GM12878 (cell line): ENCODE measurements around the gene ZNF83.

Source experiments
- BMI1 ChIP-seq: fragments of 450-650 bp; IDR thresholded peaks from 2 replicates; pipeline ENCODE4 v1.6.1; 2016; ENCODE audit warnings: mild to moderate bottlenecking, moderate library complexity, borderline replicate concordance
- CHD2 ChIP-seq: IDR thresholded peaks from 2 replicates; pipeline ENCODE4 v1.6.1; 2011; ENCODE audit warnings: low read depth, low read length, improper control_type of control experiment, borderline replicate concordance
- CHD4 ChIP-seq: fragments of 200-600 bp; sonication (generic); IDR thresholded peaks from 2 replicates; pipeline ENCODE4 v1.6.1; 2016; ENCODE audit warnings: mild to moderate bottlenecking
- CREB1 ChIP-seq: IDR thresholded peaks from 2 replicates; pipeline ENCODE4 v1.6.1; 2012; ENCODE audit warnings: low read depth, mild to moderate bottlenecking, inconsistent platforms
- EZH2 ChIP-seq: IDR thresholded peaks from 2 replicates; pipeline ENCODE4 v1.6.1; 2012; ENCODE audit warnings: low read depth, mild to moderate bottlenecking, control low read depth, inconsistent platforms, low read length, borderline replicate concordance; ENCODE audit not compliant: control insufficient read depth
- FOXK2 ChIP-seq: fragments of 450-650 bp; IDR thresholded peaks from 2 replicates; pipeline ENCODE4 v1.6.1; 2017; ENCODE audit warnings: mild to moderate bottlenecking, moderate library complexity
- HCFC1 ChIP-seq: fragments of 150-350 bp; IDR thresholded peaks from 2 replicates; pipeline ENCODE4 v1.6.1; 2014; ENCODE audit warnings: low read length
- NFIC ChIP-seq: IDR thresholded peaks from 2 replicates; pipeline ENCODE4 v1.6.1; 2012; ENCODE audit warnings: low read depth, mild to moderate bottlenecking, inconsistent platforms, low read length, moderate library complexity
- POLR2A ChIP-seq: IDR thresholded peaks from 2 replicates; pipeline ENCODE4 v1.6.1; 2011; ENCODE audit warnings: low read depth, mild to moderate bottlenecking, low read length
- RAD21 ChIP-seq: IDR thresholded peaks from 2 replicates; pipeline ENCODE4 v1.6.1; 2011; ENCODE audit warnings: mild to moderate bottlenecking, low read depth, low read length, moderate library complexity; ENCODE audit not compliant: insufficient read depth
- ZNF622 ChIP-seq: fragments of 450-650 bp; IDR thresholded peaks from 2 replicates; pipeline ENCODE4 v1.6.1; 2017; ENCODE audit warnings: mild to moderate bottlenecking, inconsistent platforms
- TF ChIP-seq, protein P1 (sequence below): IDR thresholded peaks from 2 replicates; pipeline ENCODE4 v1.6.1; 2011; ENCODE audit warnings: borderline replicate concordance, low read depth, mild to moderate bottlenecking, moderate library complexity, mixed read lengths, low read length; ENCODE audit not compliant: insufficient read depth; ENCODE audit errors: extremely low read length
- TF ChIP-seq, protein P2 (sequence below), 3 experiments: IDR thresholded peaks in 2 of 3; conservative IDR thresholded peaks in 1 of 3; 2 replicates each; pipeline ENCODE4 v1.5.1; 2011; ENCODE audit warnings: low read depth in 3 of 3, low read length in 3 of 3, mild to moderate bottlenecking in 3 of 3, control low read depth in 2 of 3, moderate library complexity in 2 of 3, inconsistent platforms in 1 of 3, mixed read lengths in 1 of 3; ENCODE audit not compliant: control insufficient read depth in 2 of 3, insufficient read depth in 1 of 3; ENCODE audit errors: extremely low read depth in 1 of 3

DNA sequence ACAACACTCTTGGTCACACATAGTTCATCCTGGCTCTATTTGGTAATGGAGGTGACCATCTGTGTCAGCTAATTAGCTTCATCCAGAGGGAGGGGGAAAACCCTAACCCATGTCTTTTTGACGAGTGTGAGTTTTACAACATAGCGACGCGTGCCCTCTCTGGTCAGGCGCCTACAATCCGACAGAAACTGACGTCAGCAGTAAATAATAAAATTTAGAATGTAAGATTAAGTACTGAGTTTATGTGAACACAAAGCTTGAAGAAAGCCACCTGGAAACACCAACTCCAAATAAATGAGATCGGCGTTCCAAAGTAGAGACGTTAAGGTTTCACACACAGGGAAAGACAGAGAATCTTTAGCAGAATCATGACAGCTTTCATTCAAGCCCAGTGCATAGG, 1.8 kb upstream of the ZNF83 start:
- TF ChIP-seq, protein P1, sequence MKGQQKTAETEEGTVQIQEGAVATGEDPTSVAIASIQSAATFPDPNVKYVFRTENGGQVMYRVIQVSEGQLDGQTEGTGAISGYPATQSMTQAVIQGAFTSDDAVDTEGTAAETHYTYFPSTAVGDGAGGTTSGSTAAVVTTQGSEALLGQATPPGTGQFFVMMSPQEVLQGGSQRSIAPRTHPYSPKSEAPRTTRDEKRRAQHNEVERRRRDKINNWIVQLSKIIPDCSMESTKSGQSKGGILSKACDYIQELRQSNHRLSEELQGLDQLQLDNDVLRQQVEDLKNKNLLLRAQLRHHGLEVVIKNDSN: no peak
- TF ChIP-seq NFIC (no peak), CHD2 (no peak), POLR2A (no peak), RAD21 (no peak), BMI1 (no peak), CREB1 (no peak), EZH2 (no peak), FOXK2 (no peak), HCFC1 (no peak), ZNF622 (no peak), CHD4 (no peak)
- TF ChIP-seq, protein P2, sequence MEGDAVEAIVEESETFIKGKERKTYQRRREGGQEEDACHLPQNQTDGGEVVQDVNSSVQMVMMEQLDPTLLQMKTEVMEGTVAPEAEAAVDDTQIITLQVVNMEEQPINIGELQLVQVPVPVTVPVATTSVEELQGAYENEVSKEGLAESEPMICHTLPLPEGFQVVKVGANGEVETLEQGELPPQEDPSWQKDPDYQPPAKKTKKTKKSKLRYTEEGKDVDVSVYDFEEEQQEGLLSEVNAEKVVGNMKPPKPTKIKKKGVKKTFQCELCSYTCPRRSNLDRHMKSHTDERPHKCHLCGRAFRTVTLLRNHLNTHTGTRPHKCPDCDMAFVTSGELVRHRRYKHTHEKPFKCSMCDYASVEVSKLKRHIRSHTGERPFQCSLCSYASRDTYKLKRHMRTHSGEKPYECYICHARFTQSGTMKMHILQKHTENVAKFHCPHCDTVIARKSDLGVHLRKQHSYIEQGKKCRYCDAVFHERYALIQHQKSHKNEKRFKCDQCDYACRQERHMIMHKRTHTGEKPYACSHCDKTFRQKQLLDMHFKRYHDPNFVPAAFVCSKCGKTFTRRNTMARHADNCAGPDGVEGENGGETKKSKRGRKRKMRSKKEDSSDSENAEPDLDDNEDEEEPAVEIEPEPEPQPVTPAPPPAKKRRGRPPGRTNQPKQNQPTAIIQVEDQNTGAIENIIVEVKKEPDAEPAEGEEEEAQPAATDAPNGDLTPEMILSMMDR (IDR thresholded peaks at IDR 0.05 in 2 of 3, conservative IDR thresholded peaks at IDR 0.05 in 1 of 3; ENCODE audit: control insufficient read depth in 2 of 3, extremely low read depth in 1 of 3, insufficient read depth in 1 of 3, low read depth in 3 of 3, low read length in 3 of 3): no peak
